Measurements from ENCODE around the gene CARMIL1.

Gene CARMIL1

GRCh38 chr6:25277386-25277785, 1.8 kb upstream of the CARMIL1 start:
- no peak for TF ChIP-seq CTCF (IDR thresholded peaks at IDR 0.05)

- TF ChIP-seq CTCF (IDR thresholded peaks at IDR 0.05), result no peak
Measured at GRCh38 chr6:25277857-25278256, 1.3 kb upstream of the CARMIL1 start.

DNA sequence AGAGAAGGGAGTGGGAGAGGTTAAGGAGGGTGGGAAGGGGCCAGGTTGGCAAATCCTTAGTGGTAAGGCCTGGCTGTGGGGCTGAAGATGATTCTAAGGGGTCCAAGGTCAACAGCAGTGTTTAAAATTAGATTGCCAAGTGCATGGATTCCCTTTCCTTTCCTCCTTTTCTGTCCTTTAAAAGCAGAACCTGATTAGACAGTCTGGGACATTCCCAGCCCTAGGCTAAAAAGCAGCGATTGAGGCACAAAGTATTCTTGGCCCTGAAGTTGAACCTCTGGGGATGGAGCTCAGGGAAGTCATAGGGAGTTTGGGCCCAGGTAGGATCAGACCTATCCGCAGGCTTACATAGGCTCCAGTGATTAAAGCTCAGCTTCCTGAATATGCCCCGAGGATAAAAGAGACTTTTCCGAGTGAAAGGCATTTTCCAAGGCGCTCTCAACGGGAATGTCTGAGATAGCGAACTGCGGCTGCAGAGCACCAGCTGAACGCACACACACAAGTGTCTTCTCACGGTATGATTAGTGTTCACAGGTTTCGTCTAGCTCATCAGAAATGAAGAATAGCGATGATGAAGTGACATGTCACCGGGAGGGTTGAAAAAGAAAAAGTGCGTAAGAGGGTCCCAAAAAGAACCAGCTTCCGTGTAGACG, 787 bp upstream of the CARMIL1 start:
- no peak for TF ChIP-seq CTCF (IDR thresholded peaks at IDR 0.05)

DNA sequence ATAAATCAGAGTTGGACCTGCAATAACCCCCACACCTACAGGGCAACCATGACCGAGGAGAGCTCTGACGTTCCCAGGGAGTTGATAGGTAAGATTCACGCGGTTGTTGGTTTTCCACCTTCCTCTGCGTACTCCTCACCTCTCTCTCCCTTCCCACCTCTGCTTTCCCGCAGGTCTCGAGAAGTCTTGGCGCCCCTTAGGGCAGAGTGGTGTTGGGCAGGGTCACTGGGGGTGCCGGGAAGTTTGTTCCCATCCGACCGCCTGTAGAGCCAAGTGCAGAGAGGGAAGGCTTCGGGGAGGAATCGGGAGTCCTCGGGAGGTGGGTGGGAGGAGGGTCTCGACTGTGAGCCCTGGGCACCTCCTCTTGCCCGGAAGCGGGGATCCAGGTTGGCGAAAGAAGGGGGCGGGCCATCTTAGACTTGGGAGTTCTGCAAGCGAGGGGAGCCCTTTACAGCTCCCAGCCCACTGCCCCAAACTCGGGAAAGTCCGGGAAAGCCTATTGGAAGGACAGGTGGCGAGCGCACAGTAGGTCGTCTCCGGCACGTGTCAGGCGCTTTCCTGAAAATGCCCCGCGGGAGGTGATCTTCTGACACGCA, 672 bp downstream of the CARMIL1 start:
- no peak for TF ChIP-seq CTCF (IDR thresholded peaks at IDR 0.05)

GRCh38 chr6:25280344-25281074, 1.3 kb downstream of the CARMIL1 start:
- TF ChIP-seq CTCF (IDR thresholded peaks at IDR 0.05), result no peak

- no peak for TF ChIP-seq CTCF (IDR thresholded peaks at IDR 0.05)
Measured at GRCh38 chr6:25286891-25287290, 7.7 kb downstream of the CARMIL1 start.

DNA sequence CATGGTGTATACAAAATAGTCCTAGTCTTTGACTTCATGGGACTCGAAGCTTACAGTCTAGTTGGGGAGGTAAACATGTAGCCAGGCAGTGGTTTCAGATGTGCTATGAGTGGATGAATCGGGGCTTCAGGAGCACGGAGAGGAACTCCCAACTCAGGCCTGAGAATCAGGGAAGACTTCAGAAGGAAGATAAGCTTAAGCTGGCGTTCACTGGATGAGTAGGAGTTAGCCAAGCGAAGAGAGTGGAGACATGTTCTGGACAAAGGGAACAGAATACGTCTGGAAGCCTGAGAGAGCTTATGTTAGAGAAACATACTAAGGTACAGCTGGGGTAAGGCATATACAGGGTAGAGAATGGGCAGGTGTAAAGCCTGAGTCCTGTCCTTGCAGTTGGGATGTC, 8.8 kb downstream of the CARMIL1 start:
- TF ChIP-seq CTCF (IDR thresholded peaks at IDR 0.05), result no peak
